ENCODE results near the gene NFYB.
"Not testable (repeated sequence)": the region's sequence is repeated elsewhere in the genome, so short reads cannot be mapped to it uniquely, and the experiment has no call there.

NFYB gene

DNA sequence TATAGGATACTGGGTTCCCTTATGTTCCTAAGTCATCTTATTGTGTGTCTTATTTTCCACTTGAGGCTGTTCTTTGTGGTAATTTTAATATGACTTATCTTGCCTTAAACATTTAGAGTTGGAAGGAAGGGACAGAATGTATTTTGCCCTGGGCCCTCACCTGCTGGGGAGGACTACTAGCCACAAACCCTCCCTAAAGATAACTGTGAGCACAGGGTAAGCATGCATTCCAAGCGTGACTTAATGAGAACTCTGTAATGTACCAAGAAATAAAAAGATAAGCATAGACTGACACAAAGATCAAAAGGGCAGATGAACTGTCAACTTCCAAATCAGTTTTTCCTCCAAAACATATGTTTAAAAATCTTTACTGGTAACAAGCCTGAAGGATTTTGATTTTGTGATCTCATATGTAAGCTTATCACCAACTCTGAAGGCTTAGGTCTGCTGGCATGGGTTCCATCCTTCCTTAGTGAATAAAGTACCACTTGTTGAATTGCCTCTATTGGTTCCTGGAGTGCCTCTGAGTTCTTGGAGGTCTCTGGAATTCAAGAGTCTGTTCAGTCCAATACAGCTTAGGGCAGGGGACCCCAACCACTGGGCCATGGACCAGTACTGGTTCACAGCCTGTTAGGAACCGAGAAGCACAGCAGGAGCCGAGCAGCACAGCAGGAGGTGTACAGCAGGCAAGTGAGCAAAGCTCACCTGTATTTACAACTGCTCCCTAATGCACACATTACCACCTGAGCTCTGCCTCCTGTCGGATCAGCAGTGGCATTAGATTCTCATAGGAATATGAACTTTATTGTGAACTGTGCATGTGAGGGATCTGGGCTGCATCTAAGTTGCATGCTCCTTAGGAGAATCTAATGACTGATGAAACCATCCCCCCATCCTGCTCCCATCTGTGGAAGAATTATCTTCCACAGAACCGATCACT lies 29.8 kb upstream of the NFYB start:
- Mint-ChIP-seq H3K27ac (no peak overlapping the region), H3K36me3 (no peaks in the 10 kb centered on the region), H3K9me3 (no peaks in the 10 kb centered on the region), H3K4me1 (peaks cover 2% of the 10 kb centered on the region), H3K27me3 (no peaks in the 10 kb centered on the region), H3K4me3 (no peak overlapping the region)

DNA sequence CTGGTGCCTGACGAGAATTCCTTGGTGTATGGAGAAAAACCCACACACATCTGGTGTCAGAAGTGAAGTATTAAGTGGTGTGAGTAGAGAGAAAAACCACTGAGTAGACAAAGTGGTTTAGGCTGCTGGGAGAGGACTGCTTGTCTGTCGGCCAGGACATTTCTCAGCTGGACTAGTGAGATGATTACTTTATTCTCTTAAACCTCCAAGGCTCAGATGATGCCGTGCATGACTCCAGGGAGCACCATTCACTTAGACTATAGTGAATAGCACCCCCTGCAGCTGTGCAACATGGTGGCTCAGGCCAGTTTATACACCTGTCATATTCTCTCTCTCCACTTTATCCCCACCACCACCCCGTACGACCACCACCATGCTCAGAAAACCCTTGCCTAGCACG lies 28.5 kb upstream of the NFYB start:
- Mint-ChIP-seq H3K4me3 (no peak overlapping the region), H3K27ac (no peak overlapping the region), H3K4me1 (peaks cover 3% of the 10 kb centered on the region), H3K27me3 (peaks cover 1% of the 10 kb centered on the region), H3K9me3 (no peaks in the 10 kb centered on the region), H3K36me3 (peaks cover 2% of the 10 kb centered on the region)

DNA sequence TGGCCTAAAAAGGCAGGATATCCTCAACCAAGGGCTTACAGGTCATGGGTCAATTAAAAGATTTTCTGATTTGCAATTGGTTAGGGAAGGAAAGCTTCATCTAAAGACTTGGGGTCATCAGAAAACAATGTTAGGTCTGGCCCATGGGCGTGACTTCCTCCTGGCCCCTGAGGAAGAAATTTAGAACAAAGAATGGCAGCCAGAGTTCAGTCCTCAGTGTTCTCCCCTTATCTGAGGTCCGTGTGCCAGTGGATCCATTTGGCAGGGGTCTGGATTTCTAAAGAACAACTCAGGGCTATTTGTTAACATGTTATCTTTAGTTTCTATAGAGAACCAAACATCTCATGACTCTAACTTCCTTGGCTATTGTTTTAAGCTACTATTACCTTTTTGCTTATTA lies 27.8 kb upstream of the NFYB start:
- Mint-ChIP-seq H3K36me3 (peaks cover 2% of the 10 kb centered on the region), H3K9me3 (no peaks in the 10 kb centered on the region), H3K4me1 (peaks cover 3% of the 10 kb centered on the region), H3K27me3 (peaks cover 1% of the 10 kb centered on the region), H3K27ac (no peak overlapping the region), H3K4me3 (no peak overlapping the region)

DNA sequence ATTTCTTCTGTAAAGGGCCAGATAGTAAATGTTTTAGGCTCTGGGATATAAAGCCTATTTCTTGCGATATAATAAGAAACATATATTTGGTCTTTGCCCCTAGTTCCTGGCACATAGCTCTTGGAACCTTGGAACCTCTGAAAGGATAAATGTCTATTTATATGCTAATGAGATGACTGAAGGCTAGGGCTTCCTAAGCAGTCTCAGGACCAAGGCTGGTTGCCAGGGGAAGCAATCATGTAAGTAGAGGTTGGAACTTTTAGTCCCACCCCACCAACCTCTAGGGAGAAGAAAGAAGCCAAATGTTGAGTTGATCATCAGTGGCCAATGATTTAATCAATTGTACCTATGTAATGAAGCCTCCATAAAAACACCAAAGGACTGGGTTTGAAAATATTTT lies 26.6 kb upstream of the NFYB start:
- peaks cover 3% of the 10 kb centered on the region for H3K4me1 Mint-ChIP-seq
- peaks cover 1% of the 10 kb centered on the region for H3K27me3 Mint-ChIP-seq
- H3K27ac Mint-ChIP-seq, result no peak overlapping the region
- H3K9me3 Mint-ChIP-seq, result no peaks in the 10 kb centered on the region
- peaks cover 2% of the 10 kb centered on the region for H3K36me3 Mint-ChIP-seq
- H3K4me3 Mint-ChIP-seq, result no peak overlapping the region

DNA sequence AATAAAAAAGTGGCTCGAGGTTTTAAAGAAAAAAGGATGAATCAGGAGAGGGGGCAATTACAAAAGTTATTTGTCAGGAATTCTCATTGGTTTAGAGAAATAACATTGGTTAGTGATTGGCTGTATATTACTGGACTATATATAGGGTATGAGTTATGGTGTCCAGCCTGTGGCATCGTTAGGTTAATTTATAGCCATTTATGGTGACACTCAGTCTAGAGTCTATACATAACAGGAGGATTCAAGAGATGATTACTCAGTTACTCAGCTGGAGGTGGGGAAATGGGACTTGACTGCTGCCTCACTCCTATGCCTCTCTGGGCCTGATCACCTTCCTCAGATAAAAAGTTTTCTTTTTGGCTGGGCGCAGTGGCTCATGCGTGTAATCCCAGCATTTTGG lies 25.6 kb upstream of the NFYB start:
- no peak overlapping the region for H3K27ac Mint-ChIP-seq
- peaks cover 3% of the 10 kb centered on the region for H3K4me1 Mint-ChIP-seq
- no peak overlapping the region for H3K4me3 Mint-ChIP-seq
- H3K36me3 Mint-ChIP-seq, result peaks cover 2% of the 10 kb centered on the region
- H3K27me3 Mint-ChIP-seq, result peaks cover 1% of the 10 kb centered on the region
- no peaks in the 10 kb centered on the region for H3K9me3 Mint-ChIP-seq

DNA sequence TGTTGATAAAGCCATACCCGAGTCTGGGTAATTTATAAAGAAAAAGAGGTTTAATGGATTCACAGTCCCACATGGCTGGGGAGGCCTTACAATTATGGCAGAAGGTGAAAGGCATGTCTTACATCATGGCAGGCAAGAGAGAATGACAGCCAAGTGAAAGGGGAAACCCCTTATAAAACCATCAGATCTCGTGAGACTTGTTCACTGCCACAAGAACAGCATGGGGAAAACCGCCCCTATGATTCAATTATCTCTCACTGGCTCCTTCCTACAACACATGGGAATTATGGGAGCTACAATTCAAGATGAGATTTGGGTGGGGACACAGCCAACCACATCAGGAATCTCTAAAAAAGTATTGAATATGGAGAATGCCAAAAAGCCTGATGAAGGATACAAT lies 25.0 kb upstream of the NFYB start:
- not testable (repeated sequence) for H3K9me3 Mint-ChIP-seq, H3K4me3 Mint-ChIP-seq, H3K27ac Mint-ChIP-seq, H3K27me3 Mint-ChIP-seq, H3K36me3 Mint-ChIP-seq, H3K4me1 Mint-ChIP-seq

DNA sequence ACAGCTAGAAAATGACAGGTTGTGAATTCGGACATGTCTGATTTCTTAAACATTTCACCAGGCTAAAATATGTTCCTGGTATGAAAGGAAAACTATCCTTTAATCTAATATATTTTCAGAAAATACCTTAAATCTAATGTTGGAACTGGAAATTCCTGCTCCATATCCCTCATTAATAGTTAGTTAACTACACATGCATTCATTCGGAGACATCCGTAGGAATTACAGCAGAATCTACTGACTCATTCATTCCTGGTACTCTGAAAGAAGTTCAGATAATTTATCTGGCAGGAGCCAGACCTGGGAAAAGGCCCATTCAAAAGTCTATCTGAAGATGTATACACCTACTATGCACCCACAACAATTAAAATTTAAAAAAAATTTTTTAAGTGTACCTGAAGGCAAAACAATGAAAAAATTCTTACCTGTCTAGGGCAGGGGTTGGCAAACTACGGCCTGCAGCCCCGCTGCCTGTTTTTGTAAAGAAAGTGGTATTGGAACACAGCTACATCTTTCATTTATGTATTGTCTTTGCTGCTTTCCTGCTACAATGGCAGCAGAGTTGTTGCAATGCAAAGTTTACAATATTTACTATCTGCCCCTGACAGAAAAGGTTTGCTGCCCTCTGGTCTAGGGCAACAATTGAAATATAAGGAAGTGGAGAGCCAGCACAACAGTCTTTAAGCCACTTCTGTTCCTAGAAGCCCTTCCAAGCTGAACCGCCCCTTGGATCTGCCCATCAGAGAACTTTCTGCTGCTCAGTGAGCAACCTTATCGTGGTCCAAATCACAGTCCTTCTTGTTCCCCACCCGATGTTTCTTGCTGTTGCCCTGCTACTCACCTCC lies 17.9 kb upstream of the NFYB start:
- Mint-ChIP-seq H3K36me3 (no peaks in the 10 kb centered on the region), H3K9me3 (no peaks in the 10 kb centered on the region), H3K4me1 (peaks cover 9% of the 10 kb centered on the region), H3K27me3 (no peaks in the 10 kb centered on the region), H3K4me3 (no peak overlapping the region), H3K27ac (no peak overlapping the region)

DNA sequence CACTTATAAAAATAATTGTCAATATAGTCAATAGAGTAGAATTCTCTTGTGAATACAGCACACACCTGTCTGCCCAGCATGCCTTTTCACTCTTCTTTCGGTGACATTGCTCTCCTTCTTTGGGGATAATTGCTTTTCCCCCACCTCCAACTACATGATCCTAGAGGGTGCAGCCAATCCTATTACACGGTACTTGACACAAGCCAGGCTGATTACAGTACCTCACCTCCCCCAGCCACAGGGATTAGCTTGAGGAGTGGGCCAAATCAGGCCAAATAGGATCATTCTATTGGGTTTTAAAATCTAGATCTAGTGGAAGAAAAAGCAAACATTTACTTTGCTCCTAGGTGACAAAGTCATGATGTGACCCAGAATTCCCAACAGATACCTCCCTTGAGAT lies 16.8 kb upstream of the NFYB start:
- Mint-ChIP-seq H3K4me3 (no peak overlapping the region), H3K27ac (no peak overlapping the region), H3K4me1 (peaks cover 9% of the 10 kb centered on the region), H3K27me3 (no peaks in the 10 kb centered on the region), H3K36me3 (no peaks in the 10 kb centered on the region), H3K9me3 (no peaks in the 10 kb centered on the region)

DNA sequence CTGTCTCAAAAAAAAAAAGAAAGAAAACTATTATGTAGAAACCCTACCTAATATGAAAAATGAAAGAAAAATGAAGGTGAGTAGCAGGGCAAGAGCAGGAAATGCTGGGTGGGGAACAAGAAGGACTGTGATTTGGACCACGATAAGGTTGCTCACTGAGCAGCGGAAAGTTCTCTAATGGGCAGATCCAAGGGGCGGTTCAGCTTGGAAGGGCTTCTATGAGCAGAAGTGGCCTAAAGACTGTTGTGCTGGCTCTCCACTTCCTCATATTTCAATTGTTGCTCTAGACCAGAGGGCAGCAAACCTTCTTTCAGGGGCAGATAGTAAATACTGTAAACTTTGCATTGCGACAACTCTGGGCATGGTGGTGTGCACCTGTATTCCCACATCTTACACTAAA lies 16.3 kb upstream of the NFYB start:
- peaks cover 9% of the 10 kb centered on the region for H3K4me1 Mint-ChIP-seq
- H3K9me3 Mint-ChIP-seq, result no peaks in the 10 kb centered on the region
- H3K27ac Mint-ChIP-seq, result no peak overlapping the region
- H3K4me3 Mint-ChIP-seq, result no peak overlapping the region
- no peaks in the 10 kb centered on the region for H3K27me3 Mint-ChIP-seq
- H3K36me3 Mint-ChIP-seq, result no peaks in the 10 kb centered on the region

DNA sequence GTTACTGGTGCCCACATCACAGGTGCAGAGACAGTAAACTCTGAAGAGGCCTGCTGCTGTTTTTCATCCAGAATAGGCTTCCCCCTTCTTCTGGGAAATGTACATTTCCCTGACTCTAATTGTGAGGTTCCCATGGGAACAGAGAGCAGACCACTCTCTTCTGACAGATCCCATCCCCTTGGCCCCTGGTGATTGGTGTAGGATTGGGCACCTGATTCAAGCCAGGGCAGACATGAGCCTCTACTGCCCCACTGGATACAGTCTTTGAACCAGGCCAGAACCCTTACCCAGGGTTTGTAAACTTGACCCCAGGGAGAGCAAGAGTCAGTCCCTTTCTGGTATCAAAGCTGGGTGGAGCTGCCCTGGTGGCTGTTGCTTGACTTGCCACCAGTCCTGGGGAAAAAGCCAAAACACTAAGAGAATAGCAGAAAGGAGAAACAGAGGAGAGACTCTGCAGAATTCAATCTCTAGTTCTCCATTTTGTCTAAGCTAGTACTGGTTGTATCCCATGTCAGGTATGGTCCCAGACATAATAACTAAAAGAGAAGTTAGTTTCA lies 14.8 kb upstream of the NFYB start:
- Mint-ChIP-seq H3K27ac (no peak overlapping the region), H3K4me1 (peaks cover 9% of the 10 kb centered on the region), H3K27me3 (no peaks in the 10 kb centered on the region), H3K9me3 (no peaks in the 10 kb centered on the region), H3K4me3 (no peak overlapping the region), H3K36me3 (no peaks in the 10 kb centered on the region)

DNA sequence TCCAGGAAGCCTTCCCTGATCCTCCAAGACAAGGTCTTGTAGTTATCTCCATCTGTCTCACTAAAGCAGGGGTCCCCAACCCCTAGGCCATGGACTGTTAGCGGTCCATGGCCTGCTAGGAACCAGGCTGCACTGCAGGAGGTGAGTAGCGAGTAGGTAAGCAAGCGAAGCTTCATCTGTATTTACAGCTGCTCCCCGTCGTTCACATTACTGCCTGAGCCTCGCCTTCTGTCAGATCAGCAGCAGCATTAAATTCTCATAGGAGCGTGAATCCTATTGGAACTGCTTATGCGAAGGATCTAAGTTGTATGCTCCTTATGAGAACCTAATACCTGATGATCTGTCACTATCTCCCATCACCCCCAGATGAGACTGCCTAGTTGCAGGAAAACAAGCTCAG lies 12.4 kb upstream of the NFYB start:
- H3K4me1 Mint-ChIP-seq, result peaks cover 9% of the 10 kb centered on the region
- H3K27me3 Mint-ChIP-seq, result no peaks in the 10 kb centered on the region
- H3K36me3 Mint-ChIP-seq, result no peaks in the 10 kb centered on the region
- H3K9me3 Mint-ChIP-seq, result no peaks in the 10 kb centered on the region
- no peak overlapping the region for H3K4me3 Mint-ChIP-seq
- no peak overlapping the region for H3K27ac Mint-ChIP-seq

DNA sequence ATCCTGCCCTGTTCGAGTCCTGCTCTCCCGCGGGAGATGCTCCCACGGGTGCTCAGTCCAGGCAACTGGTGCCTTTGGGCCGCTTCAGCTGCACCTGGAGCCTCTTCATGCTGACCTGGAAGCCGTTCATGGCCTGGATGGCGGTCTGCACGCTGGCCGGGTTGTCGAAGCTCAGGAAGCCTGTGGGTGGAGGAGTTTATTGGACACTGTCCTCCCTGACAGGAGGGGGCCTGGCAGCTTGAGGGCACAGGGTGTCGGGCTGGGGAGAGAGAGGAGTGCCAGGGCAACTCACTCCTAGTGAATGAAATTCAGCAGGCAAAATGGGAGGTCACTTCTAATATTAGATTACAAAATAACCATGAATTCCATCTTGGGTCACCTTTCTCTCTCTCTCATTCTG lies 9.3 kb upstream of the NFYB start:
- Mint-ChIP-seq H3K9me3 (no peaks in the 10 kb centered on the region), H3K27ac (no peak overlapping the region), H3K4me1 (no peaks in the 10 kb centered on the region), H3K4me3 (no peak overlapping the region), H3K36me3 (no peaks in the 10 kb centered on the region), H3K27me3 (peaks cover 2% of the 10 kb centered on the region)

DNA sequence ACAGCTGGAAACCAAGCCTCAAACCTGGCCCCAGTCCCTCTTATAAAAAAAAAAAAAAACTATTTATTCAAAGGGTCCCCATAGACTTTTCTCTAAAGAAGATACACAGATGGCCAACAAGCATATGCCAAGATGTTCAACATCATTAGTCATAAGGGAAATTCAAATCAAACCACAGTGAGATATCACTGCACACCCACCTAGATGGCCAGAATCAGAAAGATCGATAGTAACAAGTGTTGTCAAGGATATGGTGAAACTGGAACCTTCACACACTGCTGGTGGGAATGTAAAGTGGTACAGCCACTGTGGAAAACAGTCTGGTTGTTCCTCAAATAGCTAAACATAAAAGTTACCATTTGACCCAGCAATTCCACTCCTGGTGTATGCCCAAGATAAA lies 5.9 kb upstream of the NFYB start:
- no peaks in the 10 kb centered on the region for H3K36me3 Mint-ChIP-seq
- no peak overlapping the region for H3K27ac Mint-ChIP-seq
- H3K4me3 Mint-ChIP-seq, result no peak overlapping the region
- peaks cover 2% of the 10 kb centered on the region for H3K27me3 Mint-ChIP-seq
- H3K9me3 Mint-ChIP-seq, result no peaks in the 10 kb centered on the region
- peaks cover 1% of the 10 kb centered on the region for H3K4me1 Mint-ChIP-seq

DNA sequence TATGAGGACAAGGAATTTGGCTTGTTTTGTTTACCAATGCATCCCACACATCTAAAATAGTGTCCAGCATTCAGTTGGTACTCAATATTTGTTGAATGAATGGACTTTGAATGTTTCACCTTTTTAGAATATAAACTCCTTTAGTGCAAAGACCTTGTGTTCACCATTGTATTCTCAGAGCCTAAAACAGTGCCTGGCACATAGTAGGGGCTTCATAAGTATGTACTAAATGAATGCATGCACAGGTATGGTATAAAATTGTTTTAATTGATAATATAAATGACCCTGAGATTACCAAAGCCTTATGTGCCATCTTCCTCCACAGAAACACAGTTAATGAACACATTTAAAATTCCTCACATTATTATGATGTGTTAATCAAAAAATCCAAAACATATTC lies 5.0 kb upstream of the NFYB start:
- H3K4me1 Mint-ChIP-seq, result peaks cover 5% of the 10 kb centered on the region

DNA sequence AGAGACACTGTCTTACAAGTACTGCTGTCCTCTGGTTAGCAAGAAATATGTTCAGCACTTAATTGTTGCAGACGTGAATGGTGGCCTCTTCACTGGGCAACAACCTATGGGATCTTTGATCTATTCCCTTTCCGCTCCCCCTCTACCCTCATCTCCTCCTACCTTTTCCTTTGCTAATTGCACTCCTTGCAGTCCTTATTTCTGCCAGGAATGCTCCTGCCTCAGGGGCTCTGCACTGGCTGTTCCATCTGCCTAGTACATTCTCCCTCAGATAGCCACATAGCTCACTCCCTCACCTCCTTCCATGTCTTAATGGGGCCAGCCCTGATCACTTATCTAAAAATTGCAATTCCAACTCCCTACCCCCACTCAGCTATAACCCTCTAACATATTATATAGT lies 4.5 kb upstream of the NFYB start:
- H3K4me1 Mint-ChIP-seq, result peaks cover 5% of the 10 kb centered on the region
- no peak overlapping the region for H3K4me3 Mint-ChIP-seq
- H3K36me3 Mint-ChIP-seq, result no peaks in the 10 kb centered on the region
- no peaks in the 10 kb centered on the region for H3K9me3 Mint-ChIP-seq
- no peak overlapping the region for H3K27ac Mint-ChIP-seq
- peaks cover 2% of the 10 kb centered on the region for H3K27me3 Mint-ChIP-seq

More for the DNA sequence above, 5.0 kb upstream of the NFYB start:
- no peak overlapping the region for H3K27ac Mint-ChIP-seq
- no peaks in the 10 kb centered on the region for H3K9me3 Mint-ChIP-seq
- H3K4me3 Mint-ChIP-seq, result no peak overlapping the region
- no peaks in the 10 kb centered on the region for H3K36me3 Mint-ChIP-seq
- H3K27me3 Mint-ChIP-seq, result peaks cover 2% of the 10 kb centered on the region

DNA sequence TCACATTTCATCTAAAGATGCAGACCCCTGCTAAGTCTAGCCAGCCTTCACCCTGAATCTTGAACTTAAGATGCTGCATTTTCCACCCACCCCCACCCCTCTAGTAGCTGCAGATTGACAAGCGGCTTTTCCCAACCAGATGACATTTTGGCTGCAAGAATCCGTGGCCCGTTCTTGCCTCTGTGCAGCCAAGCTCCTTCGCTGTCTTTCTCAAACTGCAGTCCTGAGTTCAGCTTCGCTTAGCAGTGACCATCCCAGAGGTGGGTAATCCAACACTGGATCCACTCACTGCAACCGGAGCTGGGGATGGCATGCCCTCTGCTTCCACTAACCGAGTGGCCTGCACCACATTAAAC lies 765 bp upstream of the NFYB start:
- H3K27ac Mint-ChIP-seq, result peak overlapping the region; percentile 15

More for the DNA sequence above, 765 bp upstream of the NFYB start:
- Mint-ChIP-seq H3K36me3 (no peaks in the 10 kb centered on the region), H3K27me3 (no peaks in the 10 kb centered on the region), H3K9me3 (no peaks in the 10 kb centered on the region), H3K4me1 (peaks cover 5% of the 10 kb centered on the region), H3K4me3 (peak overlapping the region; percentile 67)

All from activated naive CD4-positive, alpha-beta T cell treated with anti-CD3 and anti-CD28 coated beads, Interleukin-2, amount 50 U/mL, for 24 hours (primary cell).